22Rv1 (cell line): ENCODE results near the gene ESYT3.

ENCODE experiments used
- CTCF ChIP-seq: fragments of 450-650 bp; IDR thresholded peaks from 2 replicates; pipeline ENCODE4 v1.5.1; 2017; ENCODE audit warnings: mild to moderate bottlenecking
- ZFX ChIP-seq: fragments of 450-650 bp; IDR thresholded peaks from 2 replicates; pipeline ENCODE4 v1.6.1; 2017; ENCODE audit warnings: antibody characterized with exemption, borderline replicate concordance

- TF ChIP-seq ZFX (no peak), CTCF (no peak)
Observed at GRCh38 chr3:138498991-138499390, 64.6 kb downstream of the ESYT3 start.
